HEK293 (cell line): ENCODE data around the gene OAT.

Experiments used
- CTCF ChIP-seq: fragments of 450-650 bp; formaldehyde crosslinking; IDR thresholded peaks from 2 replicates; pipeline ENCODE4 v1.5.1; 2016; ENCODE audit warnings: missing biosample characterization, missing genetic modification characterization
- GLI2 ChIP-seq: fragments of 450-650 bp; formaldehyde crosslinking; IDR thresholded peaks from 2 replicates; pipeline ENCODE4; 2017; ENCODE audit warnings: missing biosample characterization, missing genetic modification characterization, low read depth, borderline replicate concordance
- YY1 ChIP-seq: fragments of 450-650 bp; formaldehyde crosslinking; IDR thresholded peaks from 2 replicates; pipeline ENCODE4 v1.5.1; 2018; ENCODE audit warnings: missing biosample characterization, missing genetic modification characterization
- ZNF274 ChIP-seq, 2 experiments: fragments of 200-500 bp in 1 of 2; fragments of 450-650 bp in 1 of 2; sonication (Bioruptor generic) in 1 of 2; formaldehyde crosslinking in 1 of 2; IDR thresholded peaks; 2 replicates each; pipeline versions ENCODE4 v1.5.1 to v1.6.1; 2014 to 2016; ENCODE audit warnings: borderline replicate concordance in 1 of 2, inconsistent platforms in 1 of 2, low read length in 1 of 2, missing biosample characterization in 1 of 2, missing genetic modification characterization in 1 of 2
- ZNF292 ChIP-seq: fragments of 450-650 bp; formaldehyde crosslinking; IDR thresholded peaks from 2 replicates; pipeline ENCODE4 v1.5.1; 2016; ENCODE audit warnings: low read depth, missing biosample characterization, missing genetic modification characterization, borderline replicate concordance
- ZNF426 ChIP-seq: fragments of 450-650 bp; formaldehyde crosslinking; IDR thresholded peaks from 2 replicates; pipeline ENCODE4 v1.5.1; 2017; ENCODE audit warnings: missing biosample characterization, missing genetic modification characterization, mild to moderate bottlenecking, inconsistent platforms, moderate library complexity

GRCh38 chr10:124380256-124380995, 38.3 kb downstream of the OAT start:
- TF ChIP-seq ZNF274 (IDR thresholded peaks at IDR 0.05; ENCODE audit: low read length), result no peak
- TF ChIP-seq ZNF274 (tag by site-specific recombination; IDR thresholded peaks at IDR 0.05; ENCODE audit: borderline replicate concordance), result no peak
- TF ChIP-seq ZNF292 (tag by site-specific recombination), result no peak
- no peak for TF ChIP-seq ZNF426 (tag by site-specific recombination)
- TF ChIP-seq CTCF (tag by site-specific recombination), result no peak
- TF ChIP-seq GLI2 (tag by site-specific recombination), result no peak
- TF ChIP-seq YY1, result no peak
